Measurements from ENCODE around the gene PDK4.
"Not testable (repeated sequence)": the region's sequence is repeated elsewhere in the genome, so short reads cannot be mapped to it uniquely, and the experiment has no call there.

PDK4 gene

DNA sequence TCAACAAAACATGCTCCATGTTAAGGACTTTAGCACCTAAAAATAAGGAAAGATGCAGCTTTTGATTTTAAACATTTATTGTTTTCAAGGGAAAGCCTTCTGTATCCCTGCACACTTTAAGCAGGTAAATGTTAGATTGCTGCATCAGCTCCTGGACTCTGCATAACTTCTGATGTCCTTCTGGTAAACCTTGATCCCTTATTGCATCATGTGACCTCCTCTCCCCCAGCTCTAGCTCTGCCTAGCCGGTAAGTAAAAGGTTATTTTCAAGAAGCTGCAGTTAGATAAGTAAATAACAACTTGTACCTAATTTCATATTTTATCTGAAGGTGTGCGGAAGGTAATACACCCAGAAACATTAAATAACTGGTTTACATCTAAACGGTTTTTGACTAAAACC is 37.5 kb downstream of the PDK4 start:
- no peak for DNase-seq

DNA sequence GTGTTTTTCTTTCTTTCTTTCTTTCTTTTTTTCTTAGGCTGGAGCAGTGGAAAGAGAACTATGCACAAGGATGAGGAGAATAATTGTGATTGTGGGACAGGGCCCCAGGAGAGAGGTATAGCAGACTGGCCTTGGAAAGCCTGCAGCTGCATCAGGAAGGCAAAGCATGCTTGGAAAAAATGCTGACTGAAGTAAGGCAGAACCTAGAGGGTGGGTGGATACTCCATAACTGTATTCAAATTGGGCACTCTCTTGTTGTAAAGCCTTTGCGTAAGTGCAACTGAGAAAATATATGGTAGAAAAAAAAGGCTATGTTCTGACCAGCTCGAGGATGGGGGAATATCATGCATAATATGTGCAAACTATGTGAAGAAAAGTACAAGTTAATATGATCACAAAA is 39.5 kb downstream of the PDK4 start:
- DNase-seq, result no peak

DNA sequence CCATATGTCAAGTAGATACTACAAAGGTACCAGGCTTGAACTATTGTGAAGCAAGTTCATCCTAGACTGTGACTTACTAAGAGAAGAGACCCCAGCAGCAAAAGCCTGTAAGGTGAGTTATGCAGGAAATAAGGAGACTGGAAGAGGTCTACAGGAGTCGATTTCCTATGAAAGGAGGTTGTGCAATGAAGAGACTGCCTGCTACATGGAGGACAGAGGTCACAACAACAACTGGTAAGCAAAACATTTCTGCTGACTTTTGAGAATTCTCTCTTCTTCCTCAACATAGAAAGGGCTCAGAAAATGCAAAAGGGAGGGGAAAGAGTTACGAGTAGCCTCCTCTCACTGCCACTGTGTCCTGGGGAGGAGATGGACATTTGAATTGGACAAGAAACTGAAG is 42.4 kb downstream of the PDK4 start:
- DNase-seq, result no peak

DNA sequence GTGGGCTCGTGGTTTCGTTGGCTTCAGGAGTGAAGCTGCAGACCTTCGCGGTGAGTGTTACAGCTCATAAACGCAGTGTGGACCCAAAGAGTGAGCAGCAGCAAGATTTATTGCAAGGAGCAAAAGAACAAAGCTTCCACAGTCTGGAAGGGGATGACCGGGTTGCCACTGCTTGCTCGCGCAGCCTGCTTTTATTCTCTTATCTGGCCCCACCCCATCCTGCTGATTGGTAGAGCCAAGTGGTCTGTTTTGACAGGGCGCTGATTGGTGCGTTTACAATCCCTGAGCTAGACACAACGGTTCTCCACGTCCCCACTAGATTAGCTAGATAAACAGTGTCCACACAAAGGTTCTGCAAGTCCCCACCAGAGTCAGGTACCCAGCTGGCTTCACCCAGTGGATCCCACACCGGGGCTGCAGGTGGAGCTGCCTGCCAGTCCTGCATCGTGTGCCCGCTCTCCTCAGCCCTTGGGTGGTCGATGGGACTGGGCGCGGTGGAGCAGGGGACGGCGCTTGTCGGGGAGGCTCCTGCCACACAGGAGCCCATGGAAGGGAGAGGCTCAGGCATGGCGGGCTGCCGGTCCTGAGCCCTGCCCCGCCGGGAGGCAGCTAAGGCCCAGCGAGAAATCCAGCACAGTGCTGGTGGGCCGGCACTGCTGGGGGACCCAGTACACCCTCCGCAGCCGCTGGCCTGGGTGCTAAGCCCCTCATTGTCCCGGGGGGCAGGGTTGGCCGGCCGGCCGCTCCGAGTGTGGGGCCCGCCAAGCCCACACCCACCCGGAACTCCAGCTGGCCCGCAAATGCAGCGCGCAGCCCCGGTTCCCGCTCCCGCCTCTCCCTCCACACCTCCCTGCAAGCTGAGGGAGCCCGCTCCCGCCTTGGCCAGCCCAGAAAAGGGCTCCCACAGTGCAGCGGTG is 44.0 kb downstream of the PDK4 start:
- DNase-seq, result not testable (repeated sequence)

DNA sequence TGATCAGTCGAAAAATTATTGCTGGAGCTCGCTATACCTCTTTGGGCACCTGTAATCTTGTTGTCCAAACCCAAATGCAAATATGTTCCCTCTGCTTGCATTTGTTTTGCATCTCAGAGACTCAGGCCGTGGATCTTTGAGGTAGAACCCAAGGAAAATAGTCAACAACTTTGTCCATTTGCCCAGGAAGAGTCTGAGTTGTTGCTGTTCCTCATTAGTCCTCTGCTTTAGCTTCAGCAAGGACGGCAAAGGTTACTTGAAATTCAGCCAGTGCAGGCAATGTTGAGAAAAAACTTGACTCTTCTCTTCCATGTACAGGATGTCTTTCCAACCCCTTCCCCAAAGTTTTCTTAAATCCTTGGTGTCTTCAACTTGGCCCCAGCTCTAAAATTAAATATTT is 45.8 kb downstream of the PDK4 start:
- DNase-seq, result no peak

DNA sequence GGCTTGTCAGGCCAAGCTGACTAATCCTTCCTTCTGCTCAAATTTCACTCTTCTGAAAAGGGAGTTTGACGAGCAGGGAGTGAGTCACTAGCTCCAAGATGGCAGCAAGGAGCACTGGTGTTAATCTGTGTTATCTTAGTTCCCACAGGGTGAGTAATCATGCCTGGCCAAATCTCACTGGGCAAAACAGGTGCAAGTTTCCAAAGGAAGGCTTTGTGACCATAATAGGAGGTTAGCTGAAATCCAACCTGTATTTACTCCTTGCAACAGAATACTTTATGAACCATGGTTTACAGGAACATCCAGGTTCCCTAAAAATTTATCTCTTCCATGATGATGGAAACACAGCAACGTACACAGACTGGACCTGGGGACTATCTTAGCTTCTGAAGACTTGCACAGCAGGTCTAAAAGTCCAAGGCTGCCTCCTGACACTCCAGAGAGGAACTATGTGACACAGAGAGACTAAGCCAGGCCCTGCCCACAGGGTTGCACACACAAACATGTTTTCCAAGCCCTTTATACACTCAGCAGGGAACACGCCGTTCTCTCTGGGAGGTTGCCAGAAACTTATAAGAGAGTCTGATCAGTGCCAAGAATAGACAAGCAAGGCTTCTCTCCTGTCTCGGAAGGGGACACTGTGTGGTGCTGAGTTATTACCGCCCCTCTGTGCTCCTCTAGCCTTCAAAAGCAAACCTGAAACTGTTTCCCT is 46.3 kb downstream of the PDK4 start:
- no peak for DNase-seq

DNA sequence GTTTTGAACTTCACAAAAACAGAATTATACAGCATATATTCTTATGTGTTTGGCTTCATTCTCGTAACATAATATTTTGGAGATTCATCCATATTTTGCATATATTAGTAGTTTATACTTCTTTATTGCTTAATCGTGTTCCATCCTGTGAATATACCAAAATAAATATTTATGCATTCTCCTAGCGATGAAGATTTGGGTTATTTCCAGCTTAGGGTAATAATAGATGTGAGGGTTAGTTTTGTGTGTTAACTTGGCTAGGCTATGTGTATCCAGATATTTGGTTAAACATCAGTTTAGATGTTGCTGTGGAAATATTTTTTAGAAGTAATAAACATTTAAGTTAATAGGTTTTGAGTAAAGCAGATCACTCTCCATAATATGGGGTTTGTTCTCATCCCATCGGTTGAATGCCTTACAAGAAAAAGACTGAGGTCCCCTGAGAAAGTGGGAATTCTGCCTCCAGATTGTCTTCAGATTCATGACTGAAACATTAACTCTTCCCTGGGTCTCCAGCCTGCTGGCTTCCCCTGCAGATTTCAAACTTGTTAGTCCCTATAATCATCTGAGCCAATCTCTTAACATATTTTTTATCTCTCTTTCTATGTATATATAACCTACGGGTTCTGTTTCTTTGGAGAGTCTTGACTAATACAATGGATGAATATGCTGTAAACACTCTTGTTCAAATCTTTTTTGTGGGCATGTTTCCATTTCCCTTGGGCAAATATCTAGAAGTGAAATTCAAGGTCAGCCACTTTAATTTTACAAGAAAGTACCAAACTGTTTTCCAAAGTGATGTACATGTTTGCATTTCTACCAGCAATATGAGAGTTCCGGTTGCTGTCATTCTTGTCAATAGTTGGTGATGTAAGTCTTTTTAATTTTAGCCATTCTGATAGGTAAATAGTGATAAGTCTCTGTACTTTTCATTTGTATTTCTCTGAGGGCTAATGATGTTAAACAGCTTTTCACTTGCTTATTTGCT is 48.7 kb downstream of the PDK4 start:
- DNase-seq, result no peak

DNA sequence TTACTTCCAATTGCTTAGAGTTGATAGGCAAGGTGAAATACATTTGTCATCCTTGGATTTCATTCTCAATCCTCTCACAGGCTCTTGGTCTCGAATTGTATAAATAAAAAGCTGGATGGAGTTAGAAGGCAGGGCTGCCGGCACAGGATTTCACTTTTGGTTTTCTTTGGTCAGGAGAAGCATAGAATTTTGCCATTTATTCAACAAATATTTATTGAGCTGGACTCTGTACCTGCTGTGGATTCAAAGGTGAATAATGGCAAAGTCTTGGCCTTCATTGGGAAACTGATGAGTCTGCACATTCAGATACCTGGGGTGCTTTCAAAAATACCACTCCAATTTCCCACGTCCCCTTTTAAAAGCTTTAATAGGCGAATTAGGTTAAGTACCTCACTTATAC is 49.7 kb downstream of the PDK4 start:
- DNase-seq, result no peak

DNA sequence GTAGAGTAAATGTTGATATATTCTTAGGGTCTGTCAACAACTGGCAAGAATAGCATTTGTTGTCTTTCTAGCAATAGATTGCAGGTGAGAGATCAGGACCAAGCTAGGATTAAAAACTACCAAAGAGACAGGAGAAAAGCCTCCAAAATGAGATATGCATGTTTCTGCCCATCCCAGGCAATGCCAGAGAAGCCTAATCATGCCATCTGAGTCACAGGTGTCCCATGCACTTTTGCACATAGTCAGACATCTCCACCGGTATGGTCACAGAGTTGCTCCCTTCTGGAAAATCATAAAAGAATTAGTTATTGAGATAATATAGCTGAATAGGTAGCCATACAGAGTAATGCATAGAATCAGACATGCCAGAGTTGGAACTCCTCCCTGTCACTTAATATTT is 50.6 kb downstream of the PDK4 start:
- no peak for DNase-seq

DNA sequence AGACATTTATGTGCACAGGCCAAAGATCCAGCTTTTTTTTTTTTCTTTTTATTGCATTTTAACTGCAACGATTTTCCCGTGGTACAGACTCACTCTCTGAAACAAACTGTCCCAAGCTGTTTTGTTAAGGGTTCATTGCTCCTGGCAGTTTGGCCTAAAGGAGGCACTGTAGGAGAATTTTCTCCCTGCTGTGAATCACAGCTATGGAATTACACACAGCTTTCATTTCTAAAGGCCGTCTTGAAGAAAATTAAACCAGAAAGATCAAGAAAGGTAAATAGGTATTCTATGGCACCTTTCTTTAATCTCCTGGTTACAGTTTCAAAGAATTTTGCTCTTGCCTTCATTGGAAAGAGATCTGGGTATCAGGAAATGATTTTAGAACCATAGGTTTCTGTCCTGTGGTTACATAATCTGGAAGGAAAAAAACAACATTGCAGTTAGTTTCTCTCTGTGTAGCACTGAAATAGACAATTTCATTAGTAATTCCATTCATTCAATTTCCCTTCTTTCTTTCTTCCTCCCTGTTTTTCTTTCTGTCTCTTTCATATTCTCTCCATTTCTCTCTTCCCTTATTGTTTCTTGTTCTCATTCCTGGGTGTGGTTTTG is 51.2 kb downstream of the PDK4 start:
- DNase-seq, result no peak

DNA sequence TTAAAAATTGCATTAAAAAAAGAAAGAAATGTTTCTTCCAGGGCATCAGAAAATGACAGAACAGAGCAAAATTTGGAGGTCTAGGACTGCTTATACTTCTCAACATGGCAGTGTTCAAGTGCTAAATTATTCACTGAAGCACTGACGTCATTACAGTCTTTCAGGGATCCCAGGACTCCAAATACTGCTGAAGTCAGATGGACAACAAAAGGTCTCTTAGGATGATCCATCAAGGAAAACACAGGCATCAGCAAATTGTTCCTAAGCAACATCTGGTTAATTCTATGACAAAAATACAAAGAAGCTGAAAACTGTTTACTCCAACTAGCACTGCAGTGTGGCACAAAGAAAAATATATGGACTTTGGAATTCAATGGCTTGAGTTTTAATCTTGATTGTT is 52.1 kb downstream of the PDK4 start:
- DNase-seq, result no peak

DNA sequence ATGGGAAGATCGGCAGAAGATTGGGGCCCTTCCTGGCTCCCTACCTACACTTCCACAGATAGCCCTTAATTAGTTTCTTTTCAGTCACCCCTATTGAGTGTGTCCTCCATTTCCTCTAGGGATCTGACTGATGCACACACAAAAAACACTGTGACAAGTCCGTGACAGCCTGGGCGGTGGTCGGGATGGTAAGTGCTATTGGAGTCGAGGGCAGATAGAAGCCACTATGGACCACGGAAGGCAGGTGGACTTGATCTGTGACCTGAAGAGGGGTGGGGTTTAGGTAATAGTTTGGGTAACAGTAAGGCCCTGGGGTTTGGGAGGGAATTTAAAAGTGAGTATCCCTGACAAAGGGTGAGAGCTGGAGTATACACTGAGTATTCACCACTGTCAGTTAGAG is 53.0 kb downstream of the PDK4 start:
- DNase-seq, result no peak

DNA sequence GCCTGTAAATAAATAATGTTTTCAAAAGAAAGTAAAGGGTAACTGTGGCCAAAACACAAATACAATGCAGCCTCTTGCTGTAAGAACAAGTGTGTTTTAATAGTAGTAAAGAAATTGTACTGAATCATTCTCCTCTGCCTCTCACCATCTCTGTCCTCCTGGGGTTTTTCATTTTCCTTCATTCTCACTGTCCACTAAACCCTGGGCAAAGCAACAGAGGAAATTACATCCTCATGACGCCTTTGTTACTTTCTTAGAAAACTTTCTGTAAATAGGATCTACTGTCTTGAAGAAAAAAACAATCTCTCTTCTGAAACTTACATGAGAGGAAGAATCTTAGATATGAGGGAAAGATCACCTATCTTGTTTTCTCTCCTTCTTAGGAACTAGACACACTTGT is 56.0 kb downstream of the PDK4 start:
- no peak for DNase-seq

DNA sequence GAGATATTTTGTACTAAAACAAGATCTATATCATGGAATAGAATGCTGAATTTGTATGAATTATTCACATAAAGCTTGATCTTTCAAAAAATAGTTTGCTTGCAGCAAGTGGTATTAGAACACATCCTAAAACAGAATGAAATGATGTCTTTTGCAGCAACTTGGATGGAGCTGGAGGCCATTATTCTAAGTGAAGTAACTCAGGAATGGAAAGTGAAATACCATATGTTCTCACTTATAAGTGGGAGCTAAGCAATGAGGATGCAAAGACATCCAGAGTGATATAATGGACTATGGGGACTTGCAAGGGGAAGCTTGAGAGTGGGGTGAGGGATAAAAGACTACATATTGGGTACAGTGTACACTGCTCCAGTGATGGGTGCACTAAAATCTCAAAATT is 56.9 kb downstream of the PDK4 start:
- DNase-seq, result no peak

DNA sequence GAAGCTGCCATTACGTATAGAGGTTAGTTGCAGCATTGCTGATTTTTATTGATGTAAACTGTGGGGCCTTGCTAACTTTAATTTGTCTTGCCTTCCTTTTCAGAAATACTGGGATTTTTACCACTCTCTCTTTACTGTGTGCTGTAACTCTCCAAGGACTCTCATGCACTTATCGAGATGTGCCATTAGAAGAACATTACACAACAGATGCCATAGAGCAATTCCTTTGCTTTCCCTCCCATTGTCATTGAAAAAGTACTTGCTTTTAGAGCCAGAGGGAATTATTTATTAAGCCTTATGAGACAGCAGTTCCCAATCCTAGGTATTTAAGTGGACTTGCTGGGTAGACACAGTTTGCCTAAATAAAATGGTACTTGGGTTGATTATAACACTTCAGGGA is 58.8 kb downstream of the PDK4 start:
- DNase-seq, result no peak

DNA sequence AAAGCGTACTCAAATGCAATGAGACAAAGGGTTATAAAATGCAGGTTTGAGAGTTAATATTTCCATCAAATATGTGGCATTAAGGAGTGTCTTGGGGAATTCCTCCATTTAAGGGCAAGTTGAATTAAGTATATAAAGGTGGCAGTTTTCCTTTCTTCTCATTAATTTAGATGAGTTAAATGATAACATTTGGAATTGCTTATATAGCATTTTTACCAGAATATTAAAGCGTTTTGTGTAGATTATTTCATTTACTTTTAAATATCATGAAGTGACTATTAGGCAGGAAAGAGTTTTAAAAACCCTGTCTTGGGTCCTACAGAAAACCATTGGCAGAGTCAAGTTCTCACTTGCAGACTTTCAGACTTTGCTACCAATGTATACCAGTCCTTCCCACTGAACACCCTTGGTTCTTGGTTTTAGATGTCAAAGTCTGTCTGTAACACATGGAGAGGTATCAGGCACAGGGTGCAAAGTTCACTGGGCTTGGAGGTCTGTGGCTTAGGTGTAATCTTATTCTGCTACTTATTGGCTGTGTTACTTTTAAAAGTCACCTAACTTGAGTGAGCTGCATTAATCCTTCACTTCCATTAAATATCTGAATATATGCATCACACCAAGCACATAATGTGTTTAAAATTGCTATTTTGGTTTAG is 59.5 kb downstream of the PDK4 start:
- no peak for DNase-seq

DNA sequence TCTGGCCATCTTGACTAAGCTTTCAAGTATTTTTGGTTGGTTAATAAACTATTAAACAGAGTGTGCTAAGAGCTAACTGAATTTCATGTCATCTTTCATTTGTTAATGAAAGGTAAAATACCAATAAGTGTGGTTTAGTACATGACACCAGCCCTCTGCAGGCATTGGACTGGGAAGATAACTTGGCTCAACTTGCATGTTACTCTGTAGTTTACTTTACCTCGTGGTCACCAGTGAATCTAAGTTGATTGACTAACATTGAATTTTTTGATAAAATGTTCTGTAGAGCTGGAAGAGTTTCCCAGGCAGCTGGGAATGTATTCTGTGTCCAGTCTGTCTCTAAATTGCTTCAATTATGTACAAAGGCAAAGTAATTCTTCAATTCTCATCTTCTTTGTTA is 60.7 kb downstream of the PDK4 start:
- no peak for DNase-seq

DNA sequence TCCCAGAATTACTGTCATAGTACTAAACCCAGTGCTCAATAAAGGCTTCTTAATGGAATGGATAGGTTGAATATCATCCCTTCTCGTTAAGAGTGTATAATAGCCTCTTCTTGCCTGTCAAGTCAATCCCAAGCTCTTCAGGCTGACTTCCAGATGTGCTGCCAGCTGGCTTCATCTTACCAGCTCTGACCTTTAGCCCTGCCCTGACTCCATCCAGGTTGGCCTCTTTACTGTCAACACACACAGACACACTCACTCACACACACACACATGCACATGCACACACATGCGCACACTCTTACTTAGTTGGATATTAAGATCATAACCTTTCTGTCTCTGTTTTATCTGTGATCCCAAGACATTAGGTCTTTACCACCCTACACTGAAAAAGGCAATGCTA is 61.5 kb downstream of the PDK4 start:
- no peak for DNase-seq

All from CD4-positive, alpha-beta T cell treated with Interleukin-4 for 4 hours (primary cell).